UCSD-AML1 (cell line): ENCODE results near the gene GNGT2.
"Not testable (repeated sequence)": the region's sequence is repeated elsewhere in the genome, so short reads cannot be mapped to it uniquely, and the experiment has no call there.

ENCODE experiments used
- DNase-seq: peaks from one replicate; lab custom pipeline; 2025; ENCODE audit not compliant: unreplicated experiment; lab: John Stamatoyannopoulos, UW

The GNGT2 gene

GRCh38 chr17:49213399-49213798 lies 3.0 kb upstream of the GNGT2 start:
- DNase-seq, result no peak

GRCh38 chr17:49209061-49209571 lies 1.3 kb downstream of the GNGT2 start:
- DNase-seq, result no peak

GRCh38 chr17:49204516-49204915 lies 5.9 kb downstream of the GNGT2 start:
- no peak for DNase-seq

GRCh38 chr17:49203796-49204195 lies 6.6 kb downstream of the GNGT2 start:
- DNase-seq, result no peak

- DNase-seq, result no peak
Observed at GRCh38 chr17:49201481-49201927, 8.9 kb downstream of the GNGT2 start.

GRCh38 chr17:49200423-49201083 lies 9.8 kb downstream of the GNGT2 start:
- no peak for DNase-seq

GRCh38 chr17:49198211-49198610 lies 12.2 kb downstream of the GNGT2 start:
- DNase-seq, result no peak

GRCh38 chr17:49197346-49197998 lies 12.9 kb downstream of the GNGT2 start:
- no peak for DNase-seq

GRCh38 chr17:49196520-49196919 lies 13.9 kb downstream of the GNGT2 start:
- DNase-seq, result no peak

- DNase-seq, result no peak
Observed at GRCh38 chr17:49195751-49196150, 14.6 kb downstream of the GNGT2 start.

GRCh38 chr17:49194297-49194607 lies 16.1 kb downstream of the GNGT2 start:
- DNase-seq, result no peak

- peak; percentile 38 for DNase-seq
Observed at GRCh38 chr17:49193513-49194296, 16.7 kb downstream of the GNGT2 start.

GRCh38 chr17:49191917-49192741 lies 18.2 kb downstream of the GNGT2 start:
- DNase-seq, result peak; percentile 97

GRCh38 chr17:49191409-49191916 lies 18.9 kb downstream of the GNGT2 start:
- DNase-seq, result no peak

- no peak for DNase-seq
Observed at GRCh38 chr17:49190932-49191331, 19.4 kb downstream of the GNGT2 start.

GRCh38 chr17:49187301-49187700 lies 23.1 kb downstream of the GNGT2 start:
- DNase-seq, result no peak

- DNase-seq, result not testable (repeated sequence)
Observed at GRCh38 chr17:49185381-49185780, 25.0 kb downstream of the GNGT2 start.

GRCh38 chr17:49184522-49184921 lies 25.9 kb downstream of the GNGT2 start:
- not testable (repeated sequence) for DNase-seq

- no peak for DNase-seq
Observed at GRCh38 chr17:49183801-49184200, 26.6 kb downstream of the GNGT2 start.

GRCh38 chr17:49183341-49183740 lies 27.0 kb downstream of the GNGT2 start:
- no peak for DNase-seq
